GM10847 (cell line): ENCODE results near the gene COL25A1.

Experiments used
- POLR2A ChIP-seq: IDR thresholded peaks from 2 replicates; pipeline ENCODE4 v1.6.1; 2011; ENCODE audit not compliant: insufficient read length; ENCODE audit errors: extremely low read depth

Gene COL25A1

GRCh38 chr4:108900018-108900580, 402.4 kb downstream of the COL25A1 start:
- TF ChIP-seq POLR2A, result no peak

GRCh38 chr4:108893468-108893867, 409.0 kb downstream of the COL25A1 start:
- no peak for TF ChIP-seq POLR2A

- no peak for TF ChIP-seq POLR2A
These were observed 410.4 kb downstream of the COL25A1 start for GRCh38 chr4:108891896-108892590.

GRCh38 chr4:108890484-108890881, 412.0 kb downstream of the COL25A1 start:
- TF ChIP-seq POLR2A, result no peak

GRCh38 chr4:108889696-108890483, 412.6 kb downstream of the COL25A1 start:
- TF ChIP-seq POLR2A, result no peak

- TF ChIP-seq POLR2A, result no peak
These were observed 413.7 kb downstream of the COL25A1 start for GRCh38 chr4:108888769-108889168.

- no peak for TF ChIP-seq POLR2A
These were observed 415.4 kb downstream of the COL25A1 start for GRCh38 chr4:108887034-108887433.

DNA sequence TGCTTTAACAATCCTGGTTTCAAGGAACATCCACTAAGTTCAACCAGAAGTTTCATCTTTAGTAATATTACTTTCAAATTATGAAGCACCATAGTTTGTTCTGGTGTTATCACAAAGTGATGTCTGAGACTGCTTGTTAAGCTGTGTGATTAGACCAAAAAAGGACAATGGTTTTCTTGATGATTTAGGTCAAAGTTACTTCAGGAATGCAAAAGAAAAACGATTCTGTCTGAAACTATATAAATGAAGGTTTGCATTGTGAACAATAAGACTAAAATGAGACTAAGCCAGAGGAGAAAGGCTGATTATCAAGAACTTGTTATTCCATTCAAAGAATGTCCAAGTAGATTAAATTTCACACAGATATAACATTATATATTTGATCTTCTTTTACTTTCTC, 417.2 kb downstream of the COL25A1 start:
- no peak for TF ChIP-seq POLR2A

GRCh38 chr4:108884596-108884995, 417.9 kb downstream of the COL25A1 start:
- no peak for TF ChIP-seq POLR2A

GRCh38 chr4:108881986-108882385, 420.5 kb downstream of the COL25A1 start:
- TF ChIP-seq POLR2A, result no peak

DNA sequence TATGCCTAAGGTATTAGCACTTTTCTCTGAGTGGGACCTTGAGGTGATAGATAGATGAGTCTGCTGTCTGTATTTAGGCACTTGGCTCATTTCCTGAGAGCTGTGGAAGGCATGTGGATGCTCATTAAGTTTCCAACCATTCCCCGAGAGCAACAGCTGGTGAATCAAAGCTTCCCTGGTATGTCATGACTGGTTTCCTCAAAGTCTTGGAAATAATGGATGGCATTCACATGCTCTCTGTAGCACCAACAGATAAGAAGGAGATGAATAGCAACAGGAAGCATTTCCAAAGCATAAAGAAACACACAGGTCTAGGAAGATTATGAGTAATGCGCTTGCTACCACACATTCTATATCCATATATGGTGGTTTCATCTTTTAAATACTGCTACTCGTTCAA, 421.3 kb downstream of the COL25A1 start:
- no peak for TF ChIP-seq POLR2A

DNA sequence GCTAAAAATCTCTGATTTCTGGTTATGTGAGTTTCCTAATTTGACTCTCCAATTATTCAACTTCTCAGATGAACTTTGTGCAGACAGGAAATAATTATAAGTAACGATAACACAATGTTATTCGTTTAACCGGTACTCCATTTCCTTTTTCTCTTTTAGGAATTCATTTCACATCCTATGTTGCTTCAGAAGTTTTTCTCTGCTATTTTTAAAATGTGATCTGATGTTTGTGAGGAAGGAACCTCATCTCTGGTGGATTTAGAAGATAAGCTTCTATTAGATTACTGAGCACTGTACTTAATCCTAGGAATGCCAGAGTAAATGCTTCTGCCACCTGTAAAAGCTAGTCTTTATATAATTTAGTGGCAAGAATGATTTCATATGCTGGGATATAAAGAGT, 423.7 kb downstream of the COL25A1 start:
- TF ChIP-seq POLR2A, result no peak

GRCh38 chr4:108877821-108878220, 424.6 kb downstream of the COL25A1 start:
- no peak for TF ChIP-seq POLR2A

GRCh38 chr4:108874806-108875205, 427.7 kb downstream of the COL25A1 start:
- TF ChIP-seq POLR2A, result no peak

DNA sequence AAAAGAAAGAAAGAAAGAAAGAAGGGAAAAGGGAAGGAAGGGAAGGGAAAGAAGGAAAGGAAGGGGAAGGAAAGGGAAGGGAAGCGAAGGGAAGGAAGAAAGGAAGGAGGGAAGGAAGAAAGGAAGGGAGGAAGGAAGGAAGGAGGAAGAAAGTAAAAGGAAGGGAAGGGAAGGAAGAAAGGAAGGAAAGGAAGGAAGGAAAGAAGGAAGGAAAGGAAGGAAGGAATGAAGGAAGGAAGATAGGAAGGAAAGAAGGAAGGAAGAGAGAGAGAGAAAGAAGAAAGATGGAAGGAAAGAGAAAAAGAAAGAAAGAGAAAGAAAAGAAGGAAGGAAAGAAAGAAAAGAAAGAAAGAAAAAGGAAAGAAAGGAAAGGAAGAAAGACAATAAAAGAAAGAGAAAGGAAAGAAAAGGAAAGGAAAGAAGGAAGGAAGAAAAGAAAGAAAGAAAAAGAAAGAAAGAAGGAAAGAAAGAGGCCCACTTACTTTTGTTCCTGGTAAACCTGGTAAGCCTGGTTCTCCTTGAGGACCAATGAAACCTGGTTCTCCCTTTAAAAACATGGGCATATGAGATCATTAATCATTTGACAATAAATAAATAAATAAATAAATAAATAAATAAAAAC, 433.7 kb downstream of the COL25A1 start:
- TF ChIP-seq POLR2A, result no peak

DNA sequence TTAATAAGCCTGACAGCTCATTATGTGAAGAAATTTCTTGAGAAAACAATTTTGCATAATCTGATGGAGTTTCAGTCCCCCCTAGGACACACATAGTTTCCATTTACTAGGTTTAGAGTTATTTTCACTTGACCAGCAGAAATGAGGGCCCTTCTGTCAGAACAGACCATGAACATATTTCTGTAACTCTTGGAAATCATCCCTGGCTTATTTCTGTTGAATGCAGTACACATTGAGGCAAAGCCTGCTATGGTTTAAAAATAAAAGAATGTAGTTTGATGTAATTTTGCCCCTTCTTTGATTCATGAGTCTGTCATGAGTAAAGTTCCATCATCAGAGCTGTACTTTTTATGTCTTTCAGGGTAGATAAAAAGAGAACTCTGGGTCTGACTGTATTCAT, 435.0 kb downstream of the COL25A1 start:
- TF ChIP-seq POLR2A, result no peak
